ENCODE data around the gene C20orf204. TPM values are rescaled to one million over a fixed set of nuclear protein-coding genes. Genes with fewer than 3 reads are reported as not detected.
A peak's percentile ranks its signal among the peaks of the same experiment; 100 is the strongest.
"Not testable (repeated sequence)": the region's sequence is repeated elsewhere in the genome, so short reads cannot be mapped to it uniquely, and the experiment has no call there.

C20orf204 gene
- polyA plus RNA-seq, 1 donor = 1.2 TPM

DNA sequence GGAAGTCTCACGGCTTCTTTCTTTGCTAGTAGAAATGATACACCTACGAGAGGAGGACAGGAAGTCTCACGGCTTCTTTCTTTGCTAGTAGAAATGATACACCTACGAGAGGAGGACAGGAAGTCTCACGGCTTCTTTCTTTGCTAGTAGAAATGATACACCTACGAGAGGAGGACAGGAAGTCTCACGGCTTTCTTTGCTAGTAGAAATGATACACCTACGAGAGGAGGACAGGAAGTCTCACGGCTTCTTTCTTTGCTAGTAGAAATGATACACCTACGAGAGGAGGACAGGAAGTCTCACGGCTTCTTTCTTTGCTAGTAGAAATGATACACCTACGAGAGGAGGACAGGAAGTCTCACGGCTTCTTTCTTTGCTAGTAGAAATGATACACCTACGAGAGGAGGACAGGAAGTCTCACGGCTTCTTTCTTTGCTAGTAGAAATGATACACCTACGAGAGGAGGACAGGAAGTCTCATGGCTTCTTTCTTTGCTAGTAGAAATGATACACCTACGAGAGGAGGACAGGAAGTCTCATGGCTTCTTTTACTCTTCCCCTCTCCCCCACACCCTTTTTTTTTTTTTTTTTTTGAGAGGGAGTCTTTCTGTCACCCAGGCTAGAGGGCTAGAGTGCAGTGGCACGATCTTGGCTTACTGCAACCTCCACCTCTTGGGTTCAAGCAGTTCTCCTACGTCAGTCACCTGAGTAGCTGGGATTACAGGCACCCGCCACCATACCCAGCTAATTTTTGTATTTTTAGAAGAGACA lies 23.4 kb upstream of the C20orf204 start:
- not testable (repeated sequence) for H3K4me1 ChIP-seq (ENCODE audit: control insufficient read depth, insufficient read depth, low read length); H3K27me3 ChIP-seq (ENCODE audit: control insufficient read depth, insufficient read depth, low read length); H3K4me3 ChIP-seq (ENCODE audit: low read length); DNase-seq; H3K27ac ChIP-seq (ENCODE audit: low read length)
- peaks cover 65% of the 10 kb centered on the region for H3K36me3 ChIP-seq (ENCODE audit: control insufficient read depth, insufficient read depth, low read length)
- H3K9me3 ChIP-seq (ENCODE audit: control insufficient read depth, low read depth, low read length) = peaks cover 18% of the 10 kb centered on the region
- WGBS (ENCODE audit: insufficient coverage, low lambda C conversion rate) = no CpG with 5 or more reads among the region's 20 CpGs

DNA sequence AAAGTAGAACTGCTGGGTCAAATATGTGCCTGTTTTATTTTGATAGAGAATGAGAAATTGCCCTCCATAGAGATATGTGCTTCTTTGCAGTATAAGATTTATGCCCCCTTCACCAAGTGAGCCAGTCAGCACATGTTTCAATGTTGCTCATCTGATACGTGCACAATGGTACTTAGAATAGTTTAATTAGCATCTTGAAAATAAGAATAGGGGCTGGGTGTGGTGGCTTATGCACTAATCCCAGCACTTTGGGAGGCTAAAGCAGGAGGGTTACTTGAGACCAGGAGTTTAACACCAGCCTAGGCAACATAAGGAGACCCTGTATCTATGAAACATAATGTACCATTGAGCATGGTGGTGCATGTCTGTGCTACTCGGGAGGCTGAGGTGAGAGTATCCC lies 20.3 kb upstream of the C20orf204 start:
- DNase-seq = no peak
- H3K4me1 ChIP-seq (ENCODE audit: control insufficient read depth, insufficient read depth, low read length) = no peaks in the 10 kb centered on the region
- H3K36me3 ChIP-seq (ENCODE audit: control insufficient read depth, insufficient read depth, low read length) = peaks cover 67% of the 10 kb centered on the region
- no peak overlapping the region for H3K4me3 ChIP-seq (ENCODE audit: low read length)
- no peak overlapping the region for H3K27ac ChIP-seq (ENCODE audit: low read length)
- peaks cover 8% of the 10 kb centered on the region for H3K9me3 ChIP-seq (ENCODE audit: control insufficient read depth, low read depth, low read length)
- H3K27me3 ChIP-seq (ENCODE audit: control insufficient read depth, insufficient read depth, low read length) = no peaks in the 10 kb centered on the region
- no CpG with 5 or more reads among the region's 2 CpGs for WGBS (ENCODE audit: insufficient coverage, low lambda C conversion rate)

DNA sequence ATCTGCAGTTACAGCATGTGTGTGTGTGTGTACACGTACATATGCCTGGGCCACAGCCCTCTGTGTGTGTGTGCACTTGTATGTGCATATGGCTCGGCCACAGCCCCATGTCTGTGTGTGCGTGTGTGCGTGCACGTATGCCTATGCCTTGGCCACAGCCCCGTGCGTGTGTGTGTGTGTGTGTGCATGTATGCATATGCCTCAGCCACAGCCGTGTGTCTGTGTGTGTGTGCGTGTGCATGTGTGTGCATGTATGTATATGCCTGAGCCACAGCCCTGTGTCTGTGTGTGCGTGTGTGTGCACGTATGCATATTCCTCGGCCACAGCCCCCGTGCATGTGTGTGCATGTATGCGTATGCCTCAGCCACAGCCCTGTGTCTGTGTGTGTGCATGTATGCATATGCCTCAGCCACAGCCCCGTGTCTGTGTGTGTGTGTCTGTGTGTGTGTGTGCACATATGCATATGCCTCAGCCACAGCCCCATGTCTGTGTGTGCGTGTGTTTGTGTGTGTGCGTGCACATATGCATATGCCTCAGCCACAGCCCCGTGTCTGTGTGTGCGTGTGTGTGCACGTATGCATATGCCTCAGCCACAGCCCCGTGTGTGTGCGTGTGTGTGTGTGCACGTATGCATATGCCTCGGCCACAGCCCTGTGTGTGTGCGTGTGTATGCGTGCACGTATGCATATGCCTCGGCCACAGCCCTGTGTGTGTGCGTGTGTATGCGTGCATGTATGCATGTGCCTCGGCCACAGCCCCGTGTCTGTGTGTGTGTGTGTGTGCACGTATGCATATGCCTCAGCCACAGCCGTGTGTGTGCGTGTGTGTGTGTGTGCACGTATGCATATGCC lies 14.6 kb upstream of the C20orf204 start:
- no CpG with 5 or more reads among the region's 36 CpGs for WGBS (ENCODE audit: insufficient coverage, low lambda C conversion rate)
- Histone ChIP-seq H3K27ac (ENCODE audit: low read length) (no peak overlapping the region), H3K4me3 (ENCODE audit: low read length) (no peak overlapping the region), H3K4me1 (ENCODE audit: control insufficient read depth, insufficient read depth, low read length) (peaks cover 24% of the 10 kb centered on the region), H3K9me3 (ENCODE audit: control insufficient read depth, low read depth, low read length) (no peaks in the 10 kb centered on the region), H3K36me3 (ENCODE audit: control insufficient read depth, insufficient read depth, low read length) (peaks cover 78% of the 10 kb centered on the region), H3K27me3 (ENCODE audit: control insufficient read depth, insufficient read depth, low read length) (no peaks in the 10 kb centered on the region)
- DNase-seq = no peak

DNA sequence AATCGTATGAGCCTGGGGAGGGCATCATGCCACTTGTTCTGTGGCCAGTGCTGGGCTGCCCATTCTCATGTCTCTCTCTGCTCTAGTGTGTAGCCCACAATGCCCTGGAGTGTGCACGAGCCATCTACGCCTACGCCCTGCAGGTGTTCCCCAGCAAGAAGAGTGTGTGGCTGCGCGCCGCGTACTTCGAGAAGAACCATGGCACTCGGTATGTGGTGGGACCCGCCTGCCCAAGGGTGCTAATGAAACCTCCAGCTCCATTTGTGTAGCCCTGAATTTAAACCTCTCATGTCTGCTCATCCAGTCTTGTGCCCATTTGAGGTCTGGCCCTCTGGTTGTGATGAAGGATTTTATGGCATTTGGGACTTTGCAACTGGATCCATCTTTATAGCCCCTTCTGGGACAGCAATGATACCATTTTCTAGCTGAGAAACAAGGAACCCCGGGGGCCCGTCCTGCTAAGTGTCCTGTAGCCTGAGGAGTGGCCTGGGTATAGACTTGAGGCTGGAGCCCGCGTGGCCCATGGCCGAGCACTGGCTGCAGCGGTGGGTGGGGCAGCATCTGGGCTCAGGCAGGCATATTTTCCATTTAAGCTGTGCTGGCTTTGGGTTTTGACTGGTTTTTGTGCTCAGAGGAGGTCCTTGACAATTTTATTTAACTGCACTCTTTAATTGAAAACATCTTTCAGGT lies 13.2 kb upstream of the C20orf204 start:
- DNase-seq = no peak
- no CpG with 5 or more reads among the region's 17 CpGs for WGBS (ENCODE audit: insufficient coverage, low lambda C conversion rate)
- H3K27me3 ChIP-seq (ENCODE audit: control insufficient read depth, insufficient read depth, low read length) = peaks cover 3% of the 10 kb centered on the region
- no peak overlapping the region for H3K4me3 ChIP-seq (ENCODE audit: low read length)
- peaks cover 24% of the 10 kb centered on the region for H3K4me1 ChIP-seq (ENCODE audit: control insufficient read depth, insufficient read depth, low read length)
- no peaks in the 10 kb centered on the region for H3K9me3 ChIP-seq (ENCODE audit: control insufficient read depth, low read depth, low read length)
- H3K36me3 ChIP-seq (ENCODE audit: control insufficient read depth, insufficient read depth, low read length) = peaks cover 84% of the 10 kb centered on the region
- H3K27ac ChIP-seq (ENCODE audit: low read length) = no peak overlapping the region

DNA sequence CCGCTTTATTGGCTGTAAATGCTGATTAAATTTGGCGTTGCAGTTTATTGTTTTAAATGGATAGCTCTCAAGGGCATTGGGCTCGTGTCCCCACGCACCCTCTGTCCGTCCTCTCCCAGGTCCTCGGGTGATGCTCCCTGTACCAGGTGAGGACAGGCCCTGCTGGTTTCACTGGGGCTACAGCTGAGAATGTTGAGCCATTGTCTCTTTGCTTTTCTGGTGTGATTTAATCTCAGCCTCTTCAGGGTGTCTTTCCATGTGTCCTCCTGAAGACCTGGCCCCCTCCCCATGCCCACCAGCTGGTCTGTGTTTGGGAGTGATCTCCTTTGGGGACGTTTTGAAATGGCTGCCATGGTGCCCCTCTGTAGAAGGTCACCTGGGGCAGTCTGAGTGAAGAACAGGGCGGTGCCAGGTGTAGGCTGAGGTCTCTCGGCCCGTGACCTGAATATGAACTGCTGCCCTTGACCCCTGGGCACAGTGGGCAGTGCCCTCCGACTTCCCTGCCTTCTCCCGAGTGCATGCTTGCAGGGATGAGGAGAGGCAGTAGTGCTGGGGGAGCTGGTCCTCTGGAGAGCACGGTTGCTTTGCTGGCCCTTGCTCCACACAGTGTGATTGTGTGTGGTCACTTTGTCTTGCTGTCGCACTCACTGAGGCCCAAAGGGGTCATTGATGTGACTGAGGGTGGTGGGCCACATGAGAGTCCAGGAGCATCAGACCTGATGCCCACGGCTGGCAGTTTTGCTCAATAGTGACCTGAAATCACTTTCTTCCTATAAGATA lies 12.4 kb upstream of the C20orf204 start:
- no peak for DNase-seq
- Histone ChIP-seq H3K27ac (ENCODE audit: low read length) (no peak overlapping the region), H3K9me3 (ENCODE audit: control insufficient read depth, low read depth, low read length) (no peaks in the 10 kb centered on the region), H3K27me3 (ENCODE audit: control insufficient read depth, insufficient read depth, low read length) (peaks cover 3% of the 10 kb centered on the region), H3K4me1 (ENCODE audit: control insufficient read depth, insufficient read depth, low read length) (peaks cover 24% of the 10 kb centered on the region), H3K4me3 (ENCODE audit: low read length) (no peak overlapping the region), H3K36me3 (ENCODE audit: control insufficient read depth, insufficient read depth, low read length) (peaks cover 84% of the 10 kb centered on the region)
- no CpG with 5 or more reads among the region's 15 CpGs for WGBS (ENCODE audit: insufficient coverage, low lambda C conversion rate)

DNA sequence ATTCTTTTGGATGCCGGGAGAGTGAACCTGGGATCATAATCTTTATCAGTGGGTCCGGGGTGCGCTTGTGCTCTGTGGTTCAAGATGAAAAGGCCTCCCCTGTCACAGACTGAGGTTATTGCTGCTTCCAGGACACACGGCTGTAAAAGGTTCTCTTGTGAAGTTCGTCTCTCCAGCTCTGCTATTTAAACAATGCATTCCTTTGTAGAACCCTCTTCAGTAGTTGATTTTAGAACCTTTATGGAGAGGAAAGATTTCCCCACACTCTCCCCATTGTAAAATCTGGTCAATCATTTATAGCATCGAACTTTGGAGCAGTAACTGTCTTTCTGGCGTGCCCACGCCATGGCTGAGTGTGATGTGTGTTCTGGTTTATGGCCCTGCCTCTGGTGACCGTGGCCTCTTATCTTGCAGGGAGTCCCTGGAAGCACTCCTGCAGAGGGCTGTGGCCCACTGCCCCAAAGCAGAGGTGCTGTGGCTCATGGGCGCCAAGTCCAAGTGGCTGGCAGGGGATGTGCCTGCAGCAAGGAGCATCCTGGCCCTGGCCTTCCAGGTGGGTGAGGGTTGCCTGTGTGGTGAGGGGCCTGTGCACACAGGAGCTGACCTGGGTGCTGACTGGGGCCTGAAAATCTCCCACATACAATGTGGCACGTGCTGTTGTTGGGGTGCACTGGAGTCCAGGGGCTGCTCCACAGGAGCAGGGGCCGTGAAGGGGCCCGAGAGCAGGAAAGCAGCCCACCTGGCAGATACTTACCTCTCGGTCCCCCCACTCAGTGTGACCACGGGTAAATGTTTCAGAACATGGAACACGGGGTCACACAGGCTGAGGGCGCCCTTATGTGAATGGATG lies 11.6 kb upstream of the C20orf204 start:
- Histone ChIP-seq H3K36me3 (ENCODE audit: control insufficient read depth, insufficient read depth, low read length) (peaks cover 82% of the 10 kb centered on the region), H3K27me3 (ENCODE audit: control insufficient read depth, insufficient read depth, low read length) (peaks cover 3% of the 10 kb centered on the region), H3K4me1 (ENCODE audit: control insufficient read depth, insufficient read depth, low read length) (peaks cover 24% of the 10 kb centered on the region), H3K9me3 (ENCODE audit: control insufficient read depth, low read depth, low read length) (no peaks in the 10 kb centered on the region), H3K4me3 (ENCODE audit: low read length) (no peak overlapping the region), H3K27ac (ENCODE audit: low read length) (no peak overlapping the region)
- WGBS (ENCODE audit: insufficient coverage, low lambda C conversion rate) = no CpG with 5 or more reads among the region's 17 CpGs
- peak; percentile 77 to 92 for DNase-seq

DNA sequence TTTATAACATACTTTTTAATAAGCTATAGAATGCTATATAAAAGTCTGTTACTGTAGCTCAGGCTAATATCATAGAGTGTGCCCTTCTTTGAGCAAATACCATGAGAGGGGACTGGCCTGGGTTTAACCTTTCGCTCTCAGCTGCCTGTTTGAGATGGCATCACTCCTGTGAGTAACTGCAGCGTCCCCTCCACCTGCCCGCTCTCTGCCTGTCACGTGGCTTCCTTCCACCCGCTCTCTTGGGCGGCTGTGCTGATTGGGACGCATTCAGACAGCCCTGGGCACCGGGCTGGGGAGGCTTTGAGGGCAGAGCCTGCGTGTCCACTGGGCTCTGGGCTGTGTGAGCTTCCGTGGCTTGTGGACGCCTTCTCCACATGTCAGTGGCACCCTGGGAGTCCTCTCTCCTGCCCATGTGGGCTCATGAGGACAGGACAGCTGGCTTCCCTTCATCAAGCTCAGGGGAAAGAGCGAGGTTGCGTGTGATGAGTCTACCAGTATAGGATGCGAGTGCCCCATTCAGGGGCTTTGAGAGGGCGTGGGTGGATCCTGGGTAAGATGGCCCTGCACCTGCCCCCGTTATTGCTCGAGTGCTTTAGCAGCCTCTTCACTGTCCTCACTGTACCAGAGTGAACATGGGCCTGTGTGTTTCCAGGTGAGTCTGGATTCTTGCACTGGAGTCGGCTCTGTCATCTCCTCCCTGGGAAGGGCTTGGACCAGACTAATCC lies 10.7 kb upstream of the C20orf204 start:
- no CpG with 5 or more reads among the region's 18 CpGs for WGBS (ENCODE audit: insufficient coverage, low lambda C conversion rate)

DNA sequence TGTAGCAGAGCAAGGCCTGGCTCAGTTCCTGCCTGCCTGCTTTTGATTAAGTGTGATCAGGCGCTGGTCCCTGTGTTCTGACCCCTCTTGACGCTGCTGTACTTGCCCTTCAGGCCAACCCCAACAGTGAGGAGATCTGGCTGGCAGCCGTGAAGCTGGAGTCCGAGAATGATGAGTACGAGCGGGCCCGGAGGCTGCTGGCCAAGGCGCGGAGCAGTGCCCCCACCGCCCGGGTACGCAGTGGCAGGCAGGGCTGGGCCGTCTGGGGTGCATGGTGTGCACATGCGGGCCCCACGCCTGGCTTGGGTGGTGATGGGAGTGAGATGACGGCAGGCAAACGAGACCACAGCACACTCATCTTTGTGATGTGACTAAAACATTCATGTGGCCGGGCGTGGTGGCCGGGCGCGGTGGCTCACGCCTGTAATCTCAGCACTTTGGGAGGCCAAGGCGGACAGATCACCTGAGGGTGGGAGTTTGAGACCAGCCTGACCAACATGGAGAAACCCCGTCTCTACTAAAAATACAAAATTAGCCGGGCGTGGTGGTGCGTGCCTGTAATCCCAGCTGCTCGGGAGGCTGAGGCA lies 10.1 kb upstream of the C20orf204 start:
- DNase-seq = no peak
- Histone ChIP-seq H3K4me1 (ENCODE audit: control insufficient read depth, insufficient read depth, low read length) (peaks cover 35% of the 10 kb centered on the region), H3K9me3 (ENCODE audit: control insufficient read depth, low read depth, low read length) (peaks cover 2% of the 10 kb centered on the region), H3K27me3 (ENCODE audit: control insufficient read depth, insufficient read depth, low read length) (peaks cover 3% of the 10 kb centered on the region), H3K36me3 (ENCODE audit: control insufficient read depth, insufficient read depth, low read length) (peaks cover 79% of the 10 kb centered on the region), H3K27ac (ENCODE audit: low read length) (no peak overlapping the region), H3K4me3 (ENCODE audit: low read length) (no peak overlapping the region)
- WGBS (ENCODE audit: insufficient coverage, low lambda C conversion rate) = no CpG with 5 or more reads among the region's 29 CpGs

More for the DNA sequence above, 10.7 kb upstream of the C20orf204 start:
- H3K9me3 ChIP-seq (ENCODE audit: control insufficient read depth, low read depth, low read length) = peaks cover 2% of the 10 kb centered on the region
- no peak overlapping the region for H3K27ac ChIP-seq (ENCODE audit: low read length)
- DNase-seq = no peak
- H3K4me3 ChIP-seq (ENCODE audit: low read length) = no peak overlapping the region
- peaks cover 28% of the 10 kb centered on the region for H3K4me1 ChIP-seq (ENCODE audit: control insufficient read depth, insufficient read depth, low read length)
- H3K36me3 ChIP-seq (ENCODE audit: control insufficient read depth, insufficient read depth, low read length) = peaks cover 81% of the 10 kb centered on the region
- H3K27me3 ChIP-seq (ENCODE audit: control insufficient read depth, insufficient read depth, low read length) = peaks cover 3% of the 10 kb centered on the region

All from large intestine (tissue), 3 donors.